CD8-positive, alpha-beta memory T cell (primary cell): ENCODE data around the gene NCOR1. TPM values are rescaled to one million over a fixed set of nuclear protein-coding genes. Genes with fewer than 3 reads are reported as not detected.
"Not testable (repeated sequence)": the region's sequence is repeated elsewhere in the genome, so short reads cannot be mapped to it uniquely, and the experiment has no call there.

Experiments used
- CTCF ChIA-PET: fragments of 350-600 bp; sonication (Branson Sonifier 250); formaldehyde crosslinking; loops from one replicate; lab custom pipeline; 2021; ENCODE audit warnings: antibody characterized with exemption; lab: Charles Lee
- POLR2A ChIA-PET: fragments of 350-600 bp; sonication (Branson Sonifier 250); formaldehyde crosslinking; loops from one replicate; lab custom pipeline; 2021; ENCODE audit warnings: antibody characterized with exemption; lab: Charles Lee
- DNase-seq, 5 donors: peaks; one replicate each; pipeline versions ENCODE4 v3.0.0 to v3.0.0-alpha.2; 2020 to 2022; ENCODE audit warnings: mixed read lengths in 1 of 5
- H3K27ac ChIP-seq: one replicate; pipeline ENCODE4 v1.7.0; 2013; ENCODE audit warnings: low read depth, mild to moderate bottlenecking, low read length, moderate library complexity
- H3K27me3 ChIP-seq: 2 replicates; pipeline ENCODE4 v1.7.0; 2013; ENCODE audit warnings: low read length, mild to moderate bottlenecking; ENCODE audit not compliant: insufficient read depth, poor library complexity, severe bottlenecking
- H3K36me3 ChIP-seq: 2 replicates; pipeline ENCODE4 v1.7.0; 2013; ENCODE audit warnings: mild to moderate bottlenecking, low read length, moderate library complexity; ENCODE audit not compliant: insufficient read depth
- H3K4me1 ChIP-seq: 2 replicates; pipeline ENCODE4 v1.7.0; 2013; ENCODE audit warnings: mild to moderate bottlenecking, low read length, moderate library complexity; ENCODE audit not compliant: insufficient read depth
- H3K4me3 ChIP-seq: 2 replicates; pipeline ENCODE4 v1.7.0; 2013; ENCODE audit warnings: mild to moderate bottlenecking, low read length
- H3K9me3 ChIP-seq: 2 replicates; pipeline ENCODE4 v1.7.0; 2013; ENCODE audit warnings: mild to moderate bottlenecking, low read length
- H3K27ac Mint-ChIP-seq, 8 donors: one replicate each; pipeline ENCODE4 v1.8.0; 2020 to 2021; ENCODE audit warnings: mixed read lengths in 8 of 8, mild to moderate bottlenecking in 6 of 8, inconsistent platforms in 3 of 8, moderate library complexity in 3 of 8
- H3K27me3 Mint-ChIP-seq, 2 donors: one replicate each; pipeline ENCODE4 v1.8.0; 2020 to 2021; ENCODE audit warnings: mixed read lengths in 2 of 2, mild to moderate bottlenecking in 1 of 2, moderate library complexity in 1 of 2
- H3K36me3 Mint-ChIP-seq, 3 donors: one replicate each; pipeline ENCODE4 v1.8.0; 2020 to 2021; ENCODE audit warnings: mixed read lengths in 3 of 3, inconsistent platforms in 1 of 3, mild to moderate bottlenecking in 1 of 3
- H3K4me1 Mint-ChIP-seq, 3 donors: one replicate each; pipeline ENCODE4 v1.8.0; 2020 to 2021; ENCODE audit warnings: mixed read lengths in 3 of 3, inconsistent platforms in 1 of 3, mild to moderate bottlenecking in 1 of 3
- H3K4me3 Mint-ChIP-seq, 7 donors: one replicate each; pipeline ENCODE4 v1.8.0; 2020 to 2021; ENCODE audit warnings: mixed read lengths in 7 of 7, mild to moderate bottlenecking in 6 of 7, moderate library complexity in 4 of 7, inconsistent platforms in 2 of 7
- H3K9me3 Mint-ChIP-seq, 5 donors: one replicate each; pipeline ENCODE4 v1.8.0; 2020 to 2022; ENCODE audit warnings: mixed read lengths in 5 of 5, mild to moderate bottlenecking in 3 of 5, moderate library complexity in 2 of 5, inconsistent platforms in 1 of 5
- polyA plus RNA-seq: library from polyadenylated mRNA; unstranded; fragments of 300-500 nt; fragmentation: Illumina TruSeq; gene quantifications from one replicate; pipeline ENCODE4 v1.2.3, GENCODE V29; 2021
- total RNA-seq, 2 experiments: library from RNA; stranded (reverse); gene quantifications; one replicate each; pipeline ENCODE4 v1.2.3, GENCODE V29; 2021

The NCOR1 gene
- total and polyA plus RNA-seq, 3 experiments from 2014 or later = 146 to 158 (median 147) TPM

DNA sequence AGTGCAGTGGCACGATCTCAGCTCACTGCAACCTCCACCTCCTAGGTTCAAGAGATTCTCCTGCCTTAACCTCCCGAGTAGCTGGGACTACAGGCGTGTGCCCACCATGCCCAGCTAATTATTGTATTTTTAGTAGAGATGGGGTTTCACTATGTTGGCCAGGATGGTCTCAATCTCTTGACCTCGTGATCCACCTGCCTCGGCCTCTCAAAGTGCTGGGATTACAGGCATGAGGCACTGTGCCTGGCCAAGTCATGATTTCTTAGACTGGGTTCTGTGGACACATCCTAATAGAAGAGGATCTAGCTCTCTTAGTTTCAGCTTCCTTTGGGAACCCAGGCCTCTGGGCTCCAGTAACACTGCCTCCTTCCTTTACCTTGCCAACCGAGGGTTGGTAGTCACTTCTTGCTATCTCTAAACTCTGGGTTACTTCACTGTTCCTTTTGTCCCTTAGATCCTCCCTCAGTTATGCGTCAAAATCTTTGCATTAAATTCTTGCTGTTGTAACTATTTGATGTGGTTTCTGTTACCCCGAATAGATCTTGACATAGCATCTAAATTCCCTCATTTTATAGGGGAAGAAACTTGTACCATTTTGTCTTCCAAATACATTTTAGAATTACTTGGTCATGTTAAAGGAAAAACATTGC lies 14.7 kb upstream of the NCOR1 start:
- not testable (repeated sequence) for H3K27ac ChIP-seq, H3K9me3 Mint-ChIP-seq, H3K27me3 Mint-ChIP-seq, H3K36me3 ChIP-seq, H3K4me3 ChIP-seq, H3K27me3 ChIP-seq, H3K9me3 ChIP-seq, DNase-seq
- ChIA-PET POLR2A (interaction anchor here (1.0 kb wide), 1 partner anchor 11 kb away, joined by 3 read pairs; no protein-coding TSS in a partner anchor), CTCF (interaction anchor here (0.6 to 1.1 kb wide), 4 partner anchors 8 to 1266 kb away, joined by 3 to 4 read pairs (median 4); partner anchors contain the start of gene PIGL)
- Mint-ChIP-seq H3K4me3 (peak overlapping the region; percentile 7 to 74 (median 55)), H3K27ac (peak overlapping the region in 7 of 8 donors; percentile 19 to 81 (median 67)), H3K4me1 (peaks cover 20 to 42% (median 24%) of the 10 kb centered on the region in 3 donors), H3K36me3 (peaks cover 0 to 28% (median 8%) of the 10 kb centered on the region in 3 donors)
- peaks cover 13% of the 10 kb centered on the region for H3K4me1 ChIP-seq

DNA sequence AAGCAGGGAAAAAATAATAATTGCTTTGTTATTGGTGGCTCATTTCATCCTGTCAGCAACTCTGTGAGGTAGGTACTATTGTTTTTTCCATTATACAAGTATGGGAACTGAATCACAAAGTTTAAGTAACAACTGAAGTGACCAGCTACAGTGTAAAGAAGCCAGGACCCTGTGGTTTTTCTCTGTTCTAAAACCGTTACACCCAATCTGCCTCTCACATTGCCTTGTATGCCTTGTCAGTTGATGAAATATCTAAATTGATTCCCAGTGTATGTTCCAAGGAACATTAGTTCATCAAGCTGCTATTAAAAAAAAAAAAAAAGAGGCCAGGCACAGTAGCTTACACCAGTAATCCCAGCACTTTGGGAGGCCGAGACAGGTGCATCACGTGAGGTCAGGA lies 7.1 kb upstream of the NCOR1 start:
- Histone ChIP-seq H3K27me3 (no peaks in the 10 kb centered on the region), H3K27ac (no peak overlapping the region), H3K9me3 (no peaks in the 10 kb centered on the region), H3K4me3 (no peak overlapping the region), H3K4me1 (peaks cover 8% of the 10 kb centered on the region), H3K36me3 (no peaks in the 10 kb centered on the region)
- Mint-ChIP-seq H3K4me1 (peaks cover 27 to 47% (median 31%) of the 10 kb centered on the region in 3 donors), H3K4me3 (no peak overlapping the region), H3K9me3 (no peaks in the 10 kb centered on the region), H3K36me3 (peaks cover 0 to 28% (median 0%) of the 10 kb centered on the region in 3 donors), H3K27ac (no peak overlapping the region), H3K27me3 (no peaks in the 10 kb centered on the region)
- CTCF ChIA-PET = interaction anchor here (0.6 to 1.8 kb wide), 3 partner anchors 8 to 142 kb away, joined by 3 to 6 read pairs (median 4); partner anchors contain the start of gene CENPV
- DNase-seq = no peak
- POLR2A ChIA-PET = interaction anchor here (0.6 kb wide), 1 partner anchor 24 kb away, joined by 4 read pairs; no protein-coding TSS in a partner anchor

GRCh38 chr17:16217002-16217635 lies 1.8 kb upstream of the NCOR1 start, which contains the start of gene PIGL:
TSS of gene PIGL (plus strand) at chr17:16217210. CDS start at chr17:16217227, 17 bp downstream.
- H3K4me3 Mint-ChIP-seq = peak within 1 kb of the TSS; percentile 94 to 99 (median 97)
- H3K4me1 ChIP-seq = peaks cover 36% of the 10 kb centered on the region
- H3K4me3 ChIP-seq = peak within 1 kb of the TSS; percentile 91
- POLR2A ChIA-PET = interaction anchor here (0.6 to 1.0 kb wide), 3 partner anchors 40 to 69 kb away, joined by 3 to 4 read pairs (median 3); no protein-coding TSS in a partner anchor
- peaks cover 45 to 54% (median 47%) of the 10 kb centered on the region in 3 donors for H3K4me1 Mint-ChIP-seq
- H3K27ac ChIP-seq = peak within 1 kb of the TSS; percentile 83
- no peaks in the 10 kb centered on the region for H3K9me3 Mint-ChIP-seq
- H3K27me3 Mint-ChIP-seq = no peaks in the 10 kb centered on the region
- CTCF ChIA-PET = interaction anchor here (1.0 to 1.9 kb wide), 3 partner anchors 14 to 147 kb away, joined by 3 to 5 read pairs (median 3); no protein-coding TSS in a partner anchor
- no peaks in the 10 kb centered on the region for H3K36me3 ChIP-seq
- peak within 1 kb of the TSS; percentile 89 to 97 (median 94) for H3K27ac Mint-ChIP-seq
- peak; percentile 72 to 82 (median 74) for DNase-seq
- H3K27me3 ChIP-seq = no peaks in the 10 kb centered on the region
- H3K9me3 ChIP-seq = no peaks in the 10 kb centered on the region
- peaks cover 0 to 19% (median 0%) of the 10 kb centered on the region in 3 donors for H3K36me3 Mint-ChIP-seq

- peaks cover 48 to 56% (median 49%) of the 10 kb centered on the region in 3 donors for H3K4me1 Mint-ChIP-seq
- peaks cover 0 to 17% (median 0%) of the 10 kb centered on the region in 3 donors for H3K36me3 Mint-ChIP-seq
- H3K4me3 Mint-ChIP-seq = peak overlapping the region; percentile 94 to 99 (median 97)
- not testable (repeated sequence) for H3K36me3 ChIP-seq, H3K27me3 Mint-ChIP-seq, DNase-seq, H3K9me3 ChIP-seq, H3K9me3 Mint-ChIP-seq, H3K27me3 ChIP-seq
- POLR2A ChIA-PET = interaction anchor here (1.0 kb wide), 2 partner anchors 52 to 70 kb away, joined by 3 to 4 read pairs; no protein-coding TSS in a partner anchor
- Histone ChIP-seq H3K27ac (peak overlapping the region; percentile 83), H3K4me1 (peaks cover 36% of the 10 kb centered on the region), H3K4me3 (peak overlapping the region; percentile 91)
- H3K27ac Mint-ChIP-seq = peak overlapping the region; percentile 89 to 97 (median 94)
- CTCF ChIA-PET = interaction anchor here (1.0 to 1.9 kb wide), 3 partner anchors 14 to 147 kb away, joined by 3 to 5 read pairs (median 4); no protein-coding TSS in a partner anchor
Observed at GRCh38 chr17:16216341-16217001, 1.1 kb upstream of the NCOR1 start.

- ChIA-PET POLR2A (interaction anchor here (0.6 to 1.4 kb wide), 5 partner anchors 11 to 321 kb away, joined by 3 to 6 read pairs (median 5); partner anchors contain the start of gene UBB), CTCF (interaction anchor here (1.7 kb wide), 1 partner anchor 71 kb away, joined by 4 read pairs; no protein-coding TSS in a partner anchor)
- no peaks in the 10 kb centered on the region for H3K27me3 ChIP-seq
- Mint-ChIP-seq H3K4me3 (peak overlapping the region; percentile 94 to 98 (median 97)), H3K27me3 (no peaks in the 10 kb centered on the region), H3K36me3 (peaks cover 0 to 17% (median 0%) of the 10 kb centered on the region in 3 donors), H3K27ac (peak overlapping the region; percentile 57 to 95 (median 76)), H3K4me1 (peaks cover 50 to 61% (median 52%) of the 10 kb centered on the region in 3 donors), H3K9me3 (no peaks in the 10 kb centered on the region)
- peaks cover 36% of the 10 kb centered on the region for H3K4me1 ChIP-seq
- H3K36me3 ChIP-seq = no peaks in the 10 kb centered on the region
- peak overlapping the region; percentile 91 for H3K4me3 ChIP-seq
- peak overlapping the region; percentile 83 for H3K27ac ChIP-seq
- no peaks in the 10 kb centered on the region for H3K9me3 ChIP-seq
- DNase-seq = peak in 2 of 5 donors; percentile 5 to 50
Observed at GRCh38 chr17:16215965-16216316, 607 bp upstream of the NCOR1 start.

DNA sequence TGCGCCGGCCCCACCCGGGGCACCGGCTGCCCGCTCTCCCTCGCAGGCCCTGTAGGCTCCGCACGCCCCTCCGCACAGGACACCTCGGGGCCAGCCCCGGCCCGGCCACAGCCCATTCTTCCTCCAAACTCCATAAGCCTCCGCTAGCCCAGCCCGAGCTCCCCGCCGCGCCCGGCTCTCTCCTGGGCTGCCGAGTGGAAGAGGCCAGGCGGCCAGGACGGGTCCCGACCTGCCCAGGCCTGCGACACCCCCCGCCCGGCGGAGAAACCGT lies 397 bp downstream of the NCOR1 start:
- Mint-ChIP-seq H3K27me3 (no peaks in the 10 kb centered on the region), H3K9me3 (no peaks in the 10 kb centered on the region), H3K4me3 (peak overlapping the region; percentile 90 to 98 (median 97)), H3K4me1 (peaks cover 52 to 67% (median 52%) of the 10 kb centered on the region in 3 donors), H3K36me3 (peaks cover 0 to 17% (median 0%) of the 10 kb centered on the region in 3 donors), H3K27ac (peak overlapping the region; percentile 59 to 95 (median 93))
- Histone ChIP-seq H3K27me3 (no peaks in the 10 kb centered on the region), H3K36me3 (no peaks in the 10 kb centered on the region), H3K9me3 (no peaks in the 10 kb centered on the region), H3K4me3 (peak overlapping the region; percentile 91), H3K4me1 (peaks cover 36% of the 10 kb centered on the region), H3K27ac (peak overlapping the region; percentile 83)
- POLR2A ChIA-PET = interaction anchor here (0.5 to 1.4 kb wide), 6 partner anchors 10 to 322 kb away, joined by 3 to 6 read pairs (median 5); partner anchors contain the start of gene UBB
- peak in 2 of 5 donors; percentile 3 to 25 for DNase-seq
- CTCF ChIA-PET = interaction anchor here (1.7 kb wide), 1 partner anchor 72 kb away, joined by 4 read pairs; no protein-coding TSS in a partner anchor
